HG03060 (cell line): ENCODE results near the gene RRP1.
"Not testable (repeated sequence)": the region's sequence is repeated elsewhere in the genome, so short reads cannot be mapped to it uniquely, and the experiment has no call there.

Experiments used
- ATAC-seq: cut with Tn5 transposase; IDR thresholded peaks from one replicate; pipeline ENCODE4 v1.9.1; 2021; ENCODE audit warnings: low read depth, moderate number of reproducible peaks; ENCODE audit not compliant: unreplicated experiment

Gene RRP1

DNA sequence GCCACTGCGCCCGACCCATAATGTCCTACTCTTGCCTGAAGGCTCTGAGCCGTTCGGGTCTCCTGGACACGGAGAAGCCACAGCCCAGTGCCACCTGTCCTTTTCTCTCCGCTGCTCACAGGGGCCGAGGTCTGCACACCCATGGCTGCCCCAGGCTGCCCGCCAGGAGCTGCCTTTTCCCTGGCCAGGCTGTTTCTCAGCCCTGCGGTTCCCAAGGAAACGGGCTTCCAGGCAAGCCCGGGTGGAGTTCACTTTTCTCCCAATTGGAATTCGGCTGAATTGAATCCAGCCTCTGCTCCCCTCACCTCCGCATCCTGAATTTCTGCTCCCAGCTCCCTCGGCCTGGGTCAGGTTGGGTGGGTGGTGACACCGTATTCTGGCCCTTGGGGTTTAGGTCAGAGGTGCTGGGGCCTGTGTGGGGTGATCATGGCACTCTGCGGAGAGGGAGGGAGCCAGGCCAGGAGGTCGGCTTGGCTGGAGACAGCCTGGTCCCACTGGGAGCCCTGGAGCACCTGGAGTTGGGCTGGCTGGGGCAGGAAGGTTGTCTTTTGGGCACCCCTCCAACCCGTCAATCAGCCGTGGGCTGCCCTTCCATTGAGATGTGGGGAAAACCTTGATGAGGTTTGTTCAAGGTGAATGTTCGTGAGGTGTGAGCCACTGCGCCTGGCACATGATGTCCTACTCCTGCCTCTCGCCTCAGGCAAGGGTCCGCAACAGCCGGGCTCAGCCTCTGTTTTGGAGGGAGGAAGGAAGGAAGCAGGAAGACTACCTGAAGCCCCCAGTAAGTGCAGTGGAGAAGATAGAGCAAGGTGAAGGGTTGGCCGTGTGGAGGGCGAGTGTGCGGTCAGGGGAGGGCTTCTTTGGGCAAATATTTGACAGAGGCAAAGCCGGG is 25.1 kb downstream of the RRP1 start:
- ATAC-seq: no peak

DNA sequence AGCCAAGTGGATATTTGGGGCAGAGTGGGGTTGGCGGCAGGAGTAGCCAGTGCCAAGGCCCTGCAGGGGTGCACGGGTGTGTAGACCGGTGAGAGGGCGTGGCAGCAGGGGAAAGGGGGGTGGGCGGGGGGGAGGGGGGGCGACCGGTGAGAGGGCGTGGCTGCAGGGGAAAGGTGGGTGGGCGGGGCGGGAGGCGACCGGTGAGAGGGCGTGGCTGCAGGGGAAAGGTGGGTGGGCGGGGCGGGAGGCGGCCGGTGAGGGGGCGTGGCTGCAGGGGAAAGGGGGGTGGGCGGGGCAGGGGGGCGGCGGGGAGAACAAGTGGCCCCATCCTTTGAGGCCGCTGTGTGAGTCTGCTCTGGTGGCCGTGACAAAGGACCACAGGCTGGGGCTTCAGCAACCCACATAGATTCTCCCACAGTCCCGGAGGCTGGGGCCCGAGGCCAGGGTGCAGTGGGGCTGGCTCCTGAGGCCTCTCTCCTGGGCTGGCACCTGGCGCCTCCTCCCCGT is 25.8 kb downstream of the RRP1 start:
- ATAC-seq: no peak

DNA sequence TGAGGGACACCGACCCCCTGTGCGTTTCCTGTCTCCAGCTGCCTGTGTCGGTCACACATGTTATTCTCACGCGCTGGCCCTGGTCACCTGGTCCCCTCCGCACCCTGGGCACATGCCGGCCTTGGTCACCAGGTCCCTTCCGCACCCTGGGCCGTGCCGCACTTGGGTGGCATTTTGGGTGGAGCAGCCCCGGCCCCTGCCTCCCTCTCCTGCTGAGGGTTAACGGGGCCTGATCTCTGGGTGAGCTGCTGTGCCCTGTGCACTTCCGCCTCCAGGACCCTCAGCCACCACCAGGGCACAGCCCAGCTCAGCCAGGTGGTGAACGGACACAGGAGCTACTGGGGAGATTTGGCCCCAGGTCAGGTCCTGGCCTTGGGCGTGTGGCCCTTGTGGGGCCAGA is 26.6 kb downstream of the RRP1 start:
- no peak for ATAC-seq

DNA sequence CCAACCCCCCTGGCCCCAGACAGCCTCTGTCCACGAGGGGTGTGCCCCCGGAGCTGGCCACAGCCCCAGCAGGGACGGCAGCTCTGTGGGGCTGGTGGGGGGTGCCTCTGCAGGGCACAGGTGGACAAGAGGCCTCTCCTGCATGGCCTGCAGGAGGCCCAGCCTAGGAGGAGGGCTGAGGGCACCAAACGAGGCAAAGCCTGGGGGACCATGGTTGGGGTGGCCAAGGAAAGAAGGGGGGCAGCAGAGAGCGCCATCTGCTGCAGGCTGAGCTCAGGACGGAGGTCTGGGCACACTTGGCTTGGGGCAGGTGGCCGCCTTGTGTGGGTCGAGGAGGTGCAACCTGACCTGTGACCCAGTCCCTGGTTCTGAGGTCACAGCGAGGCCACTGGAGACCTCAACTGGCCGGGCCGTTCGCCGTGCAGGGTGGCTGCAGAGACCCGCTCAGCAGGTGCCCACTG is 27.3 kb downstream of the RRP1 start:
- ATAC-seq: no peak

DNA sequence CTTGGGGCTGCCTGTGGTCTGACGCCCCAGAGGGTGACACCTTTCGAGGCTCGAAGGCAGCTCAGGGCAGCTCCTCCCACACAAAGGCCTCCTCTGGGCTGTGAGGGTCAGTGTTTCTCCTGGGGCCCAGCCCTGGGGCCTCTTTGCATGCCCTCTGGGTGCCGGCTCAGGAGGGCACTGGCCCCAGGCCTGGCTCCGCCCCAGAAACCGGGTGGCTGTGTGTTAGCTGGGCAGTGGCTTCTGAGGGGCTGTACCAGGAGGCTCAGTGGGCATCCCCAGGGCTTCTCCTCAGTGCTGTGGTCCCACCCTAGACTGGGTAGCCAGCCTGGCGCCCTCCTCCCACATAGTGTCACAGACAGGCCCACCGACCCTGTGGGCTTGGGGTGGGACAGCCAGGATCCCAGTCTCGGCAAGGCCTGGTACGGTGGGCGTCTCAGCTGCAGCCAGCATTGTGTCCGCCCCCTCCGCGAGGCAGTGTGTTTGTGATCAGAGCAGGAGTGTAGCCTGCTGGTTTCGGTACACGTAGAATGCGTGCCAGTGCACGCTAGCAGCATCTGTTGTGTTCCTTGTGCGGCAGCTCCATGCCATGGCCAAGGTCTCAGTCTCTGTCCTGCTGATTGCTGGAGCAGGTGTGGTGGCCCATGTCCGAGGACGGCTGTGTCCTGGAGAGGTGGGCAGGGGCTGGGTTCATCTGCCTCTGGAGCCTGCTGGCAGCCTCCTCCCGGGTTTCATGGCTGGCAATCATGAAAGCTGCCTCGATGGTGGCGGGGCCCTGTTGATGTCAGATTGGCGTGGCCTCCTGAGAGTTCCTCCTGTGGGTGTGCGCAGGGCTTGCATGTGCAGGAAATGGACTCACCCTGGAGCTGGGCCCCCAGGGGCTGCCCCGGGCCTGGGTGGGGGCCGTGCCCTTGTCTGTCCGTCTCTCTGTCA is 28.0 kb downstream of the RRP1 start:
- ATAC-seq: no peak

DNA sequence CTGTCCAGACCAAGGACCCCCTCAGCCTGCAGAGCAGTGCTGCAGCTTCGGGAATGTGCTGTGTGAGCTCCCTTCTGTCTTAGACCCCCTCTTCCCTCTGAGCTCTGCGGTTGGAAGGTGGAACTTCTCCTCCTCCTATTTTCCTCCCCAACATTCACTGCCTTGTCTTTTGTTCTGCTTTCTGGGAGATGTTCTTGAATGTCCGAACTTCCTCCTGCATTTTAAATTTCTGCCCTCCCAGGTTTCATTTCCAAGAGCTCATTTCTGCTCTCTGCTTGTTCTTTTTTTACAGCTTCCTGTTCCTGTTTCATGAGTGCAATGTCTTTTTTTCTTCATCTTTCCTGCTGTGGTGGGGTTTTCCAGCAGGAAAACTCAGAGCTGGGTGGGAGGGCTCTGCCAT is 29.3 kb downstream of the RRP1 start:
- no peak for ATAC-seq

DNA sequence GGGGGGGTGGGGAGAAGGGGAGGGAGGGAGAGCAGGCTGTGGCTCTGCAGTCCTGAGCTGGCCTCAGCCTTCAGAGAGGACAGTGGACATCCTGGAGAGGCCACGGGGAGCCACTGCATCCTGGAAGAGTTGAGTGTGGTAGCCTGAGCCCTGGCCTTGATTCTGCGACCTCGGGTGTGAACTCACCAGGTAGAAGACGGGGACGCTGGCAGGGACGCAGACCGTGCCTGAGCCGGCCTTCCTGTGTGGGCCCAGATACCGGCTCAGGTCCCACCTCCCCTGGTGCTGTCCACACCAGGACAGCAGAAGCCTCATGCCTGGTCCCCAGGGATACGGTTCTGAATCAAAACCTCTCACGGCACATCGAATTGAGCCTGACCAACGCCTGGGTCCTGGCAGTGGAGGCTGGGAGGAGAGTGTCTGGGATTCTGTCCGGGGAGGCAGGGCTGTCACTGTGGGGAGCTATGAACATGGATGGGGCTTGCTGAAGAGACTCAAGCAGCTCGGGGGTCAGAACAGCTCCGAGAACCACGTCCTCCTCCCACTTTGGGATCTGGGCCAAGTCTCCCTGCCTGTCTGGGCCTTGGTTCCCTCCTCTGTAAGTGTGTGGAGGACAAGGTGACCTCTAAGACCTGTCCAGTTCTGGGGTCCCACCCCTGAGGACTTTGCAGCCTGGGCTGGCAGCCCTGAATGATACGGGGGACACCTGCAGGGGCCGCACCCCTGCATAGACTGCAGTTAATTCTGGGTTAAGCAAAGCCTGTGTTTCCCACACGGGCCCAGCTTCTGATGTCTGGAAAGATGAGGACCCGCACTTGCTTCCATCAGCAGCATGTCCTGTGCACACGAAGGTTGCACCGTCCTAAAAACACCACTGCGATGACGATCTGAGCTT is 30.4 kb downstream of the RRP1 start:
- no peak for ATAC-seq

DNA sequence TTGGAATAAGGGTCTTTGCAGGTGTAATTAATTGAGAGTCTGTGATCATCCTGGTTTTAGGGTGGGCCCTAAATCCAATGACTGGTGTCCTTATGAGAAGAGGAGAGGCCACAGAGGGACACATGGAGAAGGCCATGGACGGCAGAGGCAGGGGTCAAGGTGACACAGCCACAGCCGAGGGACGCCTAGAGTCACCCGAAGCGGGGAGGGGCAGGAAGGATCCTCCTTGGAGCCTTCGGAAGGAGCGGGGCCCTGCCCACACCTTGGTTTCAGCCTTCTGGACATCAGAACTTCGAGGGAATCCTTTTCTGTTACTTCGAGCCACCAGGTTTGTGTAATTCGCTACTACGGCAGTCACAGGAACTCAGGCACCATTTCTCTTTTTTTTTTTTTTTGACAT is 31.1 kb downstream of the RRP1 start:
- ATAC-seq: no peak

DNA sequence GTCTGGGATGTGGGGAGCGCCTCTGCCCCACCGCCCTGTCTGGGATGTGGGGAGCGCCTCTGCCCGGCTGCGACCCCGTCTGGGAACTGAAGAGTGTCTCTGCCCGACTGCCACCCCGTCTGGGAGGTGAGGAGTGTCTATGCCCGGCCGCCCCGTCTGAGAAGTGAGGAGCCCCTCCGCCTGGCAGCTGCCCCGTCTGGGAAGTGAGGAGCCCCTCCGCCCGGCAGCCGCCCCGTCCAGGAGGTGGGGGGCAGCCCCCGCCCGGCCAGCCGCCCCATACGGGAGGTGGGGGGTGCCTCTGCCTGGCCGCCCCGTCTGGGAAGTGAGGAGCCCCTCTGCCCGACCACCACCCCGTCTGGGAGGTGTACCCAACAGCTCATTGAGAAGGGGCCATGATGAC is 32.8 kb downstream of the RRP1 start:
- not testable (repeated sequence) for ATAC-seq

DNA sequence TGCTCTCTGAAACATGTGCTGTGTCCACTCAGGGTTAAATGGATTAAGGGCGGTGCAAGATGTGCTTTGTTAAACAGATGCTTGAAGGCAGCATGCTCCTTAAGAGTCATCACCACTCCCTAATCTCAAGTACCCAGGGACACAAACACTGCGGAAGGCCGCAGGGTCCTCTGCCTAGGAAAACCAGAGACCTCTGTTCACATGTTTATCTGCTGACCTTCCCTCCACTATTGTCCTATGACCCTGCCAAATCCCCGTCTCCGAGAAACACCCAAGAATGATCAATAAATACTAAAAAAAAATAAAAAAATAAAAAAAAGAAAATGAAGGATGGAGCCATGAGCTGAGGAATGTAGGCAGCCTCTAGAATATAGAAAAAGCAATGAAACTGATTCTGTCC is 33.4 kb downstream of the RRP1 start:
- not testable (repeated sequence) for ATAC-seq

DNA sequence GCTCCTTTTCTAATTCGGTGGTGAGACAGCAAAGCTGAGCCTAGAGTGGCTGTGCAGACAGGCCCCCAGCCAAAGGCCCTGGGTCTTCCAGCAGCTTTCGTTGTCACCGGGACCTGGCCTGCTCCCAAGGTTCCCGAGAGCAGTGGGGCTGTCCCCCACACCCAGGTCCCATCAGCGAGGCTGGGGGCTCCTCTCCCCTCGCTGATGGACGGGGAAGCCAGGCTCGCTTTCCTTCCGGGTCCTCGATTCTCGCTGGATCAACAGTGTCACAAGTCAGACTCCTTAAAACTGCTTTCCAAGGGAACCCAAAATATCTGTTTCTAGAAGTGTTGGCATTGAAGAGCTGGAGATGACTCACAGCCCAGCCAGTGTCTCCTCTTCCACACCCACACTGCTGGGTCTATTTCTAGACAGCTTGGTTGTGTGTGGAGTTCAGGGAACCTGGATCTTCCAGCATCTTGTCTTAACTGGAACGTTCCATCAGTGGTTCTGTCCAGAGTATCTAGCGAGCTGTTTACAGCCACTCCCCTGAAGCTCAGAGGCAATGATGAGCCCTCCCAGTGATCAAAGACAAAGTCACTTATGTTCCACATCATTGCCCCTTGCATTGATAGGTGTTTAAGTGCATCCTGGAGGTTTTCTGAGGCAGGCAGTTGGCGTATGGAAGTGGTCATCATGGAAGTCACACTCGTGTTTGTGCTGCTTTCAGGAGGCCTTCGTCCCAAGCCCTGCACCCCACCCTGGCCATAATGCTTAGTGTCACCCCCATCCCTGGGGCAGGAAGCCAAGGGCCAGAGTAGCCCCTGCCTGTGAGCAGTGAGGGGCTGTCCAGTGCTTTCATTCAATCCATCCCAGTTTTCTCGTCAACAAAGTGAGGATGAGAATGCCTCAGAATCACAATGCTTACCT is 35.2 kb downstream of the RRP1 start:
- no peak for ATAC-seq

DNA sequence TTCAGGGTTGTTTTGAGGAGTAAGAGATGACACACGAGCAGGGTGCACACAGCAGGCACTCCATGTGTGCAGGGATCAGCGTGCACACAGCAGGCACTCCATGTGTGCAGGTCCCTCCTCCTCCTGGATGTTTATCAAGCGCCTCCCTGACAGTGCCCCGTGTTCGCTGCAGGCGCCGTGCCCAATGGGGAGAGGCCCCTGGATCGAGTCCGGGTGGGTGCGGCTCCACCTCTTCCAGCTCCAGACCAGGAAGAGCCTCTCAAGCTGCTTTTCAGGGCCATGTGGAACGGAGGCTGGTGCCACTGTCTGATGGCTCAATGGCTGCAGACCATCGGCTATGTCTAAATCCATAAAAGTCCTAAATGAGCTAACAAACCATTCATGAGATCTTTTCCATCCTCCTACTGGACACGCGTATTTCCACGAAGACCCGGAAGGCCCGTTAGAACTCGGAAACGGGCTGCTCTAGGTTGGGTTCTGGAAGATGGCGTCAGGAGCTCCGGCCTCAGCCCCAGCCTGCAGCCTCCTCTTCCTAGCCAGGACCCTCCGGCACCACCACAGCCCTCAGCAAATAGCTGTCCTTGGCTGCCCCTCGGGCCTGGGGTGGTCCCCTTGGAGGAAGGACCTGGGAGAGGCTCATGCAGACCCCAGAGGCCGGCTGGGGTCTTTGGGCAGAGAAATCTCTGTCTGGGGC is 36.0 kb downstream of the RRP1 start:
- no peak for ATAC-seq

DNA sequence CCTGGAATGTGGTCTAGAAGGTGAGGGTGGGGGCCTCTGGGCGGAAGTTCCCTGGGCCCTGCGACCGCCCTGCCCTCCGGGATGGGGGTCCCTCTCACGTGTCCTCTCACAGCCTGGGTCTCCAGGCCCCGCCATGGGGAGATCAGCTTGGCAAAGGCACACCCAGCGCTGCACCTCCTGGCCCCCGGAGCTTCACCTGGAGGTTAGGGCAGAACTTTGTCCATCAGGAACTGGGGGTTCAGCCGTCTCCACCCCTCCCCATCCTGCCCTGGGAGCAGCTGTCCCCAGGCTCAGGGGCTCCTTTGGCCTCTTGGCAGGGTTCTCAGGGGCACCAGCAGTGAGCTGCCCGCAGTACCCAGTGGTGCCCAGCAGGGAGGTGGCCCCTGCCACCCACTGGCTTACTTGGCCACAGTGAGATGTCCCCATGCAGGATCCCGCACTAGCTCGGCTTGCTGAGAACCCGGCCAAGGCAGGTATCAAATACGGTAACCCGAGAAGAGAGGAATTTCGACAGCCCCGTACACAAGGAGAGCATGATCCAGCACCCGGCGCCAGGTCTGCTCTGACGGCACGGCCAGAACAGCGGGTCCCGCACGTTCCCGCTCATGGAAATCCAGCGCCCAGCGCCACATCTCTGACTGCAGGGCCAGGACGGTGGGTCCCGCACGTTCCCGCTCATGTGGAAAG is 36.7 kb downstream of the RRP1 start:
- ATAC-seq: no peak

DNA sequence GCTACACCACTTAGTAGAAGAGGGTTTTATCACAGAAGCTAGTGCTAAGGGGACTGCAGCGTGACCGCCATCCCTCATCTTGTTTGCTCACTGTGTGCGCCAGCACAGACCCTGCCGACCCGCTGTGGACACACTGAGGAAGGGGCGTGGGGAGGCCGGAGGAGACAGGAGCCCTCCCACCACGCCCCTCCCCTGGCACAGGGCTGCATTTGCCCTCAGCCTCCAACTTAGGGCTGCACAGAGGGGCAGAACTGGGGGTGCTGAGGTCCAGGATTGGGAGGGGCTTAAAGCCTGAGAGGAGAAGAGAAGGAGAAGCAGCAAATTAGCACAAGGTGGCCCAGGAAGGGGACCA is 37.2 kb downstream of the RRP1 start:
- ATAC-seq: no peak

DNA sequence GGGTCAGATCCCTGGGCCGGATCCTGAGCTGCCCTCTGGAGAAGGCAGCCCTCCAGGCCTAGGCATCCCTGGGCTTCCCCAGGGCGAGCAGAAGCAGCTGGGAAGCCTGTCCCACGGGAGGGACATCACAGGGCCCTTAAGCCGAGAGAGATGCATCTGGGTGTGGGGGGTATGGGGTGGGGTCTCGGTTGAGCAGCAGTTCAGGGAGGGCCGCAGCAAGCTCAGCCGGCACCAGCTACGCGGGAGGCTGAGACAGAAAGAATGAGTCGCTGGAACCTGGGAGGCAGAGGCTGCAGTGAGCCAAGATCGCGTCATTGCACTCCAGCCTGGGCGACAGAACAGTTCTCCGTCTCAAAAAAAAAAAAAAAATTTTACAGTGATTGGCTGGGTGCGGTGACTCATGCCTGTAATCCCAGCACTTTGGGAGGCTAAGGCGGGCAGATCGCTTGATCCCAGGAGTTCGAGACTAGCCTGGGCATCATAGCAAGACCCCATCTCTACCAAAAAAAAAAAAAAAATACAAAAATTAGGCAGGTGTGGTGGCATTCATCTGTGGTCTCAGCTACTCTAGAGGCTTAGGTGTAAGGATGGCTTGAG is 37.7 kb downstream of the RRP1 start:
- no peak for ATAC-seq

DNA sequence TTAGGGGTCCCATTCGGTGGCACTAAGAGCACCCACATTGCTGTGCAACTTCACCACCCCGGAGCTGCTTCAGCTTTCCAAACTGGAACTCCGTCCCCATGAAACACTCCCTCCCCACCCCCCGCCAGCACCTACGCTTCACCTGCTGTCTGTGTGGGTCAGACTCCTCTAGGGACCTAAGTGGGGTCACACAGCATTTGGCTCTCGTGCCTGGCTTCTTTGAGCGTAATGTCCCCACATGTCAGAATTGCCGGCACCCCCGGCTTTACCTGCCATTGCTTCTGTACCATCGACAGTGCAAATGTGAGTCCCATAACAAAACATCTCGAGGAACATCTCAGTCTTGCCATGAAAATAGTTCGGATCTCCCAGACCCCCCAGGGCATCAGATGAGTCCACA is 39.8 kb downstream of the RRP1 start:
- no peak for ATAC-seq

DNA sequence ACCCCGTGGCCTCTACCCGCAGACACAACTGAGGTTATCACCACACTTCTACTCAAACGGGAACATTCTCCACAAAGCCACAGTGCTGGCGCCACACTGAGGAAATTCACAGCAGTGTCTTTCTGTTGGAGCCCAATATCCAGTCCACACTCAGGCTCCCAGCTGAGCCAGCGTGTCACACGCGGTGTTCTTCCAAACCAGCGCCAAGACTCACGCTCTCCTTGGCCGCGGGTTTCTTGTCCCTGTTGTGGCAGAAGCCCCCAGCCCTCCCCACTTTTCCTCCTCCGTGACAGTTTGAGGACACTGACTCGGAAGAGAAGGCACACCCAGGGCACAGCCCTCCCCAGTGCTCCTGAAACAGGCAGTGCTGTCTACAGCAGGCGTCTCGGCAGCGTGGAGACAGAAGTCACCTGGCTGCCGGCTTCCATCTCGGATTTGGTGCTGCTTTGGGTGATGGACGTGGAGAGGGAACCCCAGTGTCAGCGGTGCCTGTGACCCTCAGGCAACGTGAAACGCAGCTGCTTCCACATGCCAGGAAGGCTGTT is 40.3 kb downstream of the RRP1 start:
- ATAC-seq: no peak

DNA sequence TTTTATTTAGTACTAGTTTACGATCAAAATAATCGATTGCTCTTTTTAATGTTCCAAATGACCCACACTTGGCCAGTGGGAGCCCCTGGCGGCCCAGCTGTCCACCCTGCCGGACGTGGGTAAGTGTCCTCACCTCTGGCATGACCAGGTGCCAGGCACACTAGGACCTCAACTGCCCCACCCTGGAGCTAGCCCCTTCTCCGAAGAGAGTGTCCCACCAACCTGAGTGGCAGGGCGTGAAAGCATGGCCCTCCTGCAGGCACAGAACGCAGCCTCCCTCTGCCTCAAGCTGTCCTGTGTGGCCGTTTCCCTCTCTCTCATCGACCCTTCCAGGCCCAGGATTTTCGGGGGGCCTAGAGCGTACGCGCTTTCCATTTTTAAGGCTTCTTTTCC is 42.8 kb downstream of the RRP1 start:
- ATAC-seq: no peak
